HepG2 (cell line): ENCODE results near the gene C6orf132. TPM values are rescaled to one million over a fixed set of nuclear protein-coding genes. Genes with fewer than 3 reads are reported as not detected.

Source experiments
- ATAC-seq: fragments of 200-7000 bp; cut with Tn5 transposase; 3 replicates; pipeline ENCODE4 v1.9.1; 2020; ENCODE audit warnings: mild to moderate bottlenecking, moderate library complexity
- BruUV-seq: library from RNA; stranded (reverse); fragments of 400-500 nt; replicated peaks from 2 replicates; lab custom pipeline; 2021; lab: Mats Ljungman, UMichigan
- CTCF ChIA-PET: fragments of 300-600 bp; formaldehyde crosslinking; extraction: SDS; loops from one replicate; lab custom pipeline; 2021; ENCODE audit warnings: low total read pairs, inconsistent platforms, low intra/inter-chr PET ratio; lab: Yijun Ruan, JAX
- POLR2A ChIA-PET: fragments of 350-600 bp; sonication (Branson Sonifier 250); formaldehyde crosslinking; loops from one replicate; lab custom pipeline; 2020; ENCODE audit warnings: antibody characterized with exemption, inconsistent platforms; lab: Yijun Ruan, JAX
- DNase-seq: peaks from one replicate; pipeline ENCODE4 v3.0.0-alpha.2; 2015; ENCODE audit warnings: low spot score
- FAIRE-seq: peaks from 3 replicates; lab custom pipeline; 2011; peaks lifted over from hg19 to GRCh38; lab: Jason Lieb, UNC
- H2AFZ ChIP-seq: one replicate; pipeline ENCODE4 v1.6.1; 2011; ENCODE audit warnings: low read length, inconsistent platforms
- H3K27ac ChIP-seq: fragments of 300-600 bp; 3 replicates; pipeline ENCODE4 v1.8.0; 2011; ENCODE audit warnings: mixed run types, mild to moderate bottlenecking, mixed read lengths, low read length, inconsistent platforms; ENCODE audit not compliant: insufficient read depth; ENCODE audit errors: extremely low read length
- H3K27me3 ChIP-seq, 2 experiments: fragments of 200-600 bp in 1 of 2; 2 replicates in 1 of 2; 3 replicates in 1 of 2; pipeline versions ENCODE4 v1.6.0 to v1.8.0; 2011; ENCODE audit warnings: low read length in 2 of 2, mild to moderate bottlenecking in 2 of 2, moderate library complexity in 2 of 2, inconsistent platforms in 1 of 2; ENCODE audit not compliant: insufficient read depth in 2 of 2, control insufficient read depth in 1 of 2
- H3K36me3 ChIP-seq, 2 experiments: fragments of 200-600 bp in 1 of 2; replicated peaks in 1 of 2; 2 replicates in 1 of 2; 3 replicates in 1 of 2; pipeline versions ENCODE4 v1.5.1 to v1.8.0; 2011; ENCODE audit warnings: low read length in 2 of 2, inconsistent platforms in 1 of 2; ENCODE audit not compliant: insufficient read depth in 2 of 2, control insufficient read depth in 1 of 2
- H3K4me1 ChIP-seq: 2 replicates; pipeline ENCODE4 v1.5.1; 2012; ENCODE audit warnings: low read length, inconsistent platforms; ENCODE audit not compliant: insufficient read depth
- H3K4me2 ChIP-seq: 2 replicates; pipeline ENCODE4 v1.6.0; 2011; ENCODE audit warnings: low read depth, low read length, inconsistent platforms
- H3K4me3 ChIP-seq, 3 experiments: fragments of 200-600 bp in 1 of 3; sonication (generic), shearing (Covaris generic) in 1 of 3; replicated peaks in 1 of 3; 2 replicates each; pipeline ENCODE4 v1.5.1; 2011 to 2016; ENCODE audit warnings: low read length in 3 of 3, inconsistent platforms in 2 of 3, low read depth in 2 of 3, mild to moderate bottlenecking in 2 of 3, control low read depth in 1 of 3, mixed read lengths in 1 of 3; ENCODE audit not compliant: insufficient read depth in 1 of 3
- H3K79me2 ChIP-seq: one replicate; pipeline ENCODE4 v1.6.1; 2011; ENCODE audit warnings: low read length, inconsistent platforms; ENCODE audit not compliant: insufficient read depth
- H3K9ac ChIP-seq: 2 replicates; pipeline ENCODE4 v1.6.0; 2011; ENCODE audit warnings: mild to moderate bottlenecking, low read depth, low read length, inconsistent platforms; ENCODE audit not compliant: insufficient read depth
- H3K9me3 ChIP-seq: 2 replicates; pipeline ENCODE4 v1.5.1; 2012; ENCODE audit warnings: mild to moderate bottlenecking, low read length
- H4K20me1 ChIP-seq: 2 replicates; pipeline ENCODE4 v1.6.0; 2011; ENCODE audit warnings: inconsistent platforms, mild to moderate bottlenecking, low read length, moderate library complexity; ENCODE audit not compliant: insufficient read depth
- ARID2 ChIP-seq: sonication (generic); formaldehyde crosslinking; IDR thresholded peaks from 2 replicates; pipeline ENCODE4 v1.8.1; 2022; ENCODE audit warnings: mild to moderate bottlenecking, missing genetic modification reagents, borderline replicate concordance
- ARNT ChIP-seq: fragments of 450-650 bp; IDR thresholded peaks from 2 replicates; pipeline ENCODE4 v1.6.1; 2017
- ATF7 ChIP-seq, 2 experiments: fragments of 450-650 bp in 1 of 2; sonication (generic) in 1 of 2; formaldehyde crosslinking in 1 of 2; IDR thresholded peaks; 2 replicates each; pipeline versions ENCODE4 v1.4.0 to v1.6.1; 2016 to 2020; ENCODE audit warnings: antibody characterized with exemption in 1 of 2, mild to moderate bottlenecking in 1 of 2, missing genetic modification reagents in 1 of 2
- CENPX ChIP-seq: sonication (generic); formaldehyde crosslinking; IDR thresholded peaks from 2 replicates; pipeline ENCODE4 v1.9.0; 2021; ENCODE audit warnings: mild to moderate bottlenecking, missing genetic modification reagents, moderate library complexity
- DNMT3B ChIP-seq: conservative IDR thresholded peaks from 2 replicates; pipeline ENCODE4 v1.6.1; 2016; ENCODE audit warnings: missing biosample characterization, control low read depth
- FIP1L1 ChIP-seq: fragments of 200-400 bp; formaldehyde crosslinking; IDR thresholded peaks from 2 replicates; pipeline ENCODE4 v1.6.1; 2018; ENCODE audit warnings: low read depth, mild to moderate bottlenecking, low read length, moderate library complexity, borderline replicate concordance; ENCODE audit not compliant: insufficient read depth
- HDAC2 ChIP-seq: sonication (generic); formaldehyde crosslinking; IDR thresholded peaks from 2 replicates; pipeline ENCODE4 v1.4.0; 2020; ENCODE audit warnings: missing genetic modification reagents
- HMGXB3 ChIP-seq: sonication (generic); formaldehyde crosslinking; IDR thresholded peaks from 2 replicates; pipeline ENCODE4 v1.4.0; 2020; ENCODE audit warnings: missing genetic modification reagents, borderline replicate concordance
- NR2F1 ChIP-seq, 2 experiments: fragments of 450-650 bp in 1 of 2; formaldehyde crosslinking in 1 of 2; IDR thresholded peaks; 2 replicates each; pipeline versions ENCODE4 v1.5.0 to v1.6.1; 2016 to 2020; ENCODE audit warnings: mild to moderate bottlenecking in 1 of 2, missing compliant biosample characterization in 1 of 2, missing genetic modification reagents in 1 of 2, moderate library complexity in 1 of 2
- RBAK ChIP-seq: sonication (generic); formaldehyde crosslinking; IDR thresholded peaks from 2 replicates; pipeline ENCODE4 v1.5.1; 2020; ENCODE audit warnings: mild to moderate bottlenecking, missing genetic modification reagents
- RNF2 ChIP-seq: fragments of 450-650 bp; conservative IDR thresholded peaks from 2 replicates; pipeline ENCODE4 v1.6.1; 2016; ENCODE audit warnings: low read depth
- ZFP36 ChIP-seq: fragments of 150-350 bp; IDR thresholded peaks from 2 replicates; pipeline ENCODE4 v1.6.1; 2018; ENCODE audit warnings: borderline replicate concordance, low read length, low read depth; ENCODE audit not compliant: partially characterized antibody
- ZKSCAN1 ChIP-seq: fragments of 150-350 bp; IDR thresholded peaks from 2 replicates; pipeline ENCODE4 v1.6.1; 2014; ENCODE audit warnings: low read length
- ZNF329 ChIP-seq: sonication (generic); formaldehyde crosslinking; IDR thresholded peaks from 2 replicates; pipeline ENCODE4 v1.9.0; 2021; ENCODE audit warnings: low read depth, mild to moderate bottlenecking, missing genetic modification reagents
- ZNF616 ChIP-seq: sonication (generic); formaldehyde crosslinking; IDR thresholded peaks from 2 replicates; pipeline ENCODE4 v1.5.0; 2020; ENCODE audit warnings: low read depth, mild to moderate bottlenecking, missing genetic modification reagents
- WGBS: methylation state at CpG from one replicate; pipeline ENCODE4 v1.1.6; 2017; ENCODE audit warnings: low lambda C conversion rate; 5-methylcytosine and 5-hydroxymethylcytosine counted together
- in situ Hi-C: cut with HindIII; loops from 2 replicates; pipeline ENCODE4 v1.10.0; 2017; ENCODE audit warnings: low pct_unique_long_range_greater_than_20kb; ENCODE audit not compliant: extremely low pct_ligation_motif_present
- intact Hi-C: fragments of 100-400 bp; cut with micrococcal nuclease; formaldehyde crosslinking; loops from one replicate; pipeline ENCODE4 v1.10.0; 2022; ENCODE audit not compliant: unreplicated experiment
- polyA plus RNA-seq, 8 experiments: library from polyadenylated mRNA; depleted of rRNA in 3 of 8; stranded (reverse) in 7 of 8; unstranded in 1 of 8; fragments of >200 nt; fragmentation: Illumina TruSeq in 4 of 8; extraction: Trizol in 4 of 8; gene quantifications; 2 replicates each; pipeline versions ENCODE4 v1.2.1 to v1.2.3, GENCODE V29; 2011 to 2016; ENCODE audit warnings: low read depth in 4 of 8, missing spikeins in 1 of 8, mixed read lengths in 1 of 8; ENCODE audit not compliant: insufficient read depth in 1 of 8
- total RNA-seq, 5 experiments: library from RNA; depleted of rRNA; stranded (reverse); fragments of >200 nt; fragmentation: Illumina TruSeq; extraction: Trizol; gene quantifications; 2 replicates each; pipeline ENCODE4 v1.2.3, GENCODE V29; 2016; ENCODE audit warnings: low read depth in 1 of 5

The C6orf132 gene
- total and polyA plus RNA-seq, 2 of the 13 experiments (the other 11 are each of a cell fraction or from before 2014, with no cell fraction given): 0.78 to 3.0 TPM

DNA sequence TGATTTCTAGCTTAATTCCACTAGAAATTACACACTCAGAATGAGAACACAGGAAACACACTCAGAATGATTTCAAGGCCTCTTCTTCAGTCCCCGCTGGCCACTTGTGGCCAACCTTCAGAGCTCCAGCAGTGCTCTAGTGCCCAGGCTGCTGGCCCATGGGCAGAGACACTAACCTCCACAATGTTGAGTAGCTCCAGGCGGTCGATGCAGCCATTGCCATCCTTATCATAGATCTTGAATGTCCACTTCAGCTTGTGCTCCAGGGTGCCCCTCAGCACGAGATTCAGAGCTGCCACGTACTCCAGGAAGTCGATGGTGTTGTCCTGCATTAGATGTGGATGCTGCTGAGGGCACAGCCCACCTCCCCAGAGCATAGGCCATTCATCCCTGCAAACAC is 46.0 kb upstream of the C6orf132 start:
- FAIRE-seq (no peak), DNase-seq (no peak)
- no peak overlapping the region for H3K9ac ChIP-seq
- no peak overlapping the region for H2AFZ ChIP-seq
- no peaks in the 10 kb centered on the region for H3K27me3 ChIP-seq
- H3K79me2 ChIP-seq: no peaks in the 10 kb centered on the region
- H3K4me2 ChIP-seq: no peak overlapping the region
- CTCF ChIA-PET: no interaction called here
- no peak for TF ChIP-seq ATF7 (IDR thresholded peaks at IDR 0.05)
- no peak for TF ChIP-seq ATF7 (CRISPR knock-in tag; IDR thresholded peaks at IDR 0.05)
- no peak for TF ChIP-seq ARID2 (CRISPR knock-in tag)
- TF ChIP-seq DNMT3B (CRISPR knock-in tag): no peak
- no peak for TF ChIP-seq RNF2
- TF ChIP-seq ZKSCAN1: no peak
- TF ChIP-seq ZFP36: no peak
- TF ChIP-seq FIP1L1: no peak
- no peak for TF ChIP-seq RBAK
- no peak for TF ChIP-seq HMGXB3
- TF ChIP-seq HDAC2 (CRISPR knock-in tag): no peak
- no peak for TF ChIP-seq ARNT
- no peak for TF ChIP-seq CENPX (CRISPR knock-in tag)
- TF ChIP-seq ZNF329: no peak
- no peak for TF ChIP-seq NR2F1 (CRISPR knock-in tag; IDR thresholded peaks at IDR 0.05)
- no peak for TF ChIP-seq ZNF616 (CRISPR knock-in tag)
- TF ChIP-seq, all 625 proteins: peak for 0
- no peak overlapping the region for H3K4me3 ChIP-seq
- H3K27ac ChIP-seq: no peak overlapping the region
- no peaks in the 10 kb centered on the region for H3K9me3 ChIP-seq
- H3K36me3 ChIP-seq: no peaks in the 10 kb centered on the region
- 0 out of 2 replicates have a peak, but pooled peaks cover 5% of the 10 kb centered on the region for H3K4me1 ChIP-seq
- in situ Hi-C loops: no loop called here
- POLR2A ChIA-PET: no interaction called here
- BruUV-seq: no TSS peak
- ATAC-seq: no peak
- intact Hi-C loops: no loop called here
- no peaks in the 10 kb centered on the region for H4K20me1 ChIP-seq
- WGBS: 73% methylated on average over 6 of the region's 6 CpGs
